ENCODE data around the gene TLR6.

TLR6 gene

GRCh38 chr4:38868059-38868960 is 11.7 kb upstream of the TLR6 start:
- DNase-seq: no peak

DNA sequence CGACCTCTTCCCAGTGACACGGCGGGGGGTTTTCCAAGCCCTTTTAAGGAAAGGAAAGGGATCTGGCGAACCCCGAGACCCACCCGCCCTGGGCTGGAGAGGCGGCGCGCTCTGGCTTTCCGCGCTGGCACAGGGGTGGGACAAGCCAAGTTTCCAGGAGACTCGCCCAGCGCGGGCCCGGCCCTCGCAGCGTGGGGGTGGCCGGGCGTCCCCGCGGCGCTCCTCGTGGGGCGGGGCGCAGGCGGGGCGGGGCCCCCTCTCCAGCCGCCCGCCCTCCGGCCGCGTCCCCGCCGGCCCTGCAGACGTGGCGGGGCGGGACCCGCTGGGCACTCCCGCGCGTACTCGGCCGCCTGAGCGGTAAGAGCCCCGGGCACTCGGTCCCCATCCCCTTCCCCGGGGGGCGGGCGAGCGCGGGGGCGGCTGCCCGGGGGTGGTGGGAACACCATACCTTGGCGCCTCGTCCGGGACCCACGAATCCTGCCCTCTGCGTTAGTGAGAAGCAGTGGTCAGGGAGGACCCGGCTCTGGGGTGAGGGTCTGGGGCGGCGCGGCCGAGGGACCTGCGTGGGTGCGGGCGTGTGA is 11.0 kb upstream of the TLR6 start, which contains the start of gene FAM114A1:
Gene FAM114A1 (plus strand): TSS at position 329 of the 581 bp plus-strand sequence. CDS start 10,273 bp downstream, outside the sequence.
- DNase-seq: peak; percentile 6

DNA sequence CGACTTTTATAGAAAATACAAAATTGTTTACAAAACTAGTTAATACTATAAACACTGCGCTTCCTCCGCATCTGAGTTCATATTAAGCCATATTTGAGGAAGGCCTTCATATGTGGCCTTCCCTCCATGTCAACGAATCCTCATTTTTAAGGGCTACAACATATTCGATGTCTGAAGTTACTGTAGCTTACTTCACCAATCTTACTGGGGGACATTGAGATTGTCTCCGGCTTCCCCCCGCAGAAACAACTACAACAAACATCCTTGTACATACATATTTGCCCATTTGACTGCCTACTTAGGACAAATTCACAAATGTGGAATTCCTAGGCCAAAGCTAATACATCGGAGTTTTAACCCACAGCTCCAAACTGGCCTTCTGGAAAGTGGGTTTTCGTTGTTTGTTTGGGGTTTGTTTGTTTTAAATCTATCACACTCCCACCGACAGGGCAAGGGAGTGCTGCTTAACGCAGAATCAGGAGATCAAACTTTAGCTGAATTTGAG is 10.4 kb upstream of the TLR6 start:
- DNase-seq: no peak

DNA sequence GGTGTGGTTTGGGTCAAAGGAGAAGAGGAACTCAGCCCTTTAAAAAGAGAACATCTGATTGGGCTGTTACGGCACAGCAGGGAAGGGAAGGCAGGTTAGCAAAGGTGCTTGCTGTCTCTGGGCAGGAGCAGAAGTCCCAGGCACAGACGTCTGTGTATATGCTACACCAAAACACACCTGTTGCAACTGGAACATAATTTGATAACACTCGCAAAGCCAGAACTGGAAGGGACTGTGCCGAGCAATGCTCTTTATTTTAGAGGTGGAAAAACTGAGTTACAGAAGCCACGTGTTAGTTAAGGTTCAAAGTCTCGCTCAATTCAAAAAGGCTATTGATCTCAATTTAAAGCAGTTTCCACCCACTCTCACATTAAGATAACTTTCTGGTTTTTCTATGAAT is 8.8 kb upstream of the TLR6 start:
- DNase-seq: no peak

DNA sequence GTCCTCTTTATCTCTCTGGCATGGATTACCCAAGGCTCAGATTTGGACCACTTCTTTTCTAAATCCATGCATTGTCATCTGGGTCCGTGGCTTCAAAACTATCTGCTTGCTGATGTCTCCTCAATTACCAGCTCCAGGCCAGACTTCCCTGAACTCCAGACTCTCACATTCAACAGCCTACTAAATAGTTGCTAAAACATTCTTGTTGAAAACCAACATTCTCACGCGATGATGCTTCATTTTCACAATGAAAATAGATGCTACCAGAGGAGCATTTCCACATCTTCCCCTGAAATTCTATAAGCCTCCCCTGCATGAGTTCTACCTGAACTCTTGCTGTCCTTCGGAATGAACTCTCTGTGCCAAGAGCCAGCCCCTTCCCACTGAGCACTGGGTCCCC is 5.2 kb upstream of the TLR6 start:
- no peak for DNase-seq

DNA sequence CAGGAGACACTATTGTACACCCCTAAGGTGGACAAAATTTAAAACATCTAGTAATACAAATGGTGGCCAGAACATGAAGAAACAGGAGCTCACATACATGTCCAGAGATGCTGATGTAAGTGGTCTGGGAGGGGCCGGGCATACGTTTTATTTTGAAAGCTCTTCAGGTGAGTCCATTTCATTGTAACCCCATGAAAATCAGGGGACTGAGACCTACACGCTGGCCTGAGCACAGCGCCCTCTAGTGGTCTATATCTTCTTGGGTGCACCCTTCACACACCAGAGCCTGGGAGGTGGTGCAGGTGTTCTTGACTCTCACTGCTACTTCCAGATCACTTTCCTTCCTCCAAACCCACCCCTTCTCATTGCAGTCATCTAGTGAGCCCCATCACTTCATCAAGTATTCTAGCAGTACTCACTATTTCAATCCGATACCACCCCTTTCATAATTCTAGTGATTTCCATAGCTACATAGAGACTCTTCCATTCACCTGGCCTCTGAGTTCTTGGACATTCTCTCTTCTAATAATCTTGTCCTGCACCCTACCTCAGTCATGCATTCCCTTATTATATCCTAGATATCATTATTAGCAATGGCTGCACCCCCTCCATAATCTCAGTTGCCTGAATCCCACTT is 4.3 kb upstream of the TLR6 start:
- DNase-seq: peak; percentile 64

DNA sequence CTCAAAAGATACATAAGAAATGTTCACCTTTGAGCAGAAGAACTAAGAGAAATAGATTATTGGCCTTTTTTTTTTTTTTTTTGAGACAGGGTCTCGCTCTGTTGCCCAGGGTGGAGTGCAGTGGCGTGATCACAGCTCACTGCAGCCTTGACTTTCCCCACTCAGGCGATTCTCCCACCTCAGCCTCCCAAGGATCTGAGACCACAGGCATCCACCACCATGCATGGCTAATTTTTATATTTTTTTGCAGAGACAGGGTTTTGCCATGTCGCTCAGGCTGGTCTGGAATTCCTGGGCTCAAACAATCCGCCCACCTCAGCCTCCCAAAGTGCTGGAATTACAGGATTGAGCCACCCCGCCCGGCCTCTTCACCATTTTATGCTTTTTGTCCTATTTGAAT is 2.9 kb upstream of the TLR6 start:
- DNase-seq: no peak

GRCh38 chr4:38858097-38858420 is 1.4 kb upstream of the TLR6 start:
- no peak for DNase-seq

DNA sequence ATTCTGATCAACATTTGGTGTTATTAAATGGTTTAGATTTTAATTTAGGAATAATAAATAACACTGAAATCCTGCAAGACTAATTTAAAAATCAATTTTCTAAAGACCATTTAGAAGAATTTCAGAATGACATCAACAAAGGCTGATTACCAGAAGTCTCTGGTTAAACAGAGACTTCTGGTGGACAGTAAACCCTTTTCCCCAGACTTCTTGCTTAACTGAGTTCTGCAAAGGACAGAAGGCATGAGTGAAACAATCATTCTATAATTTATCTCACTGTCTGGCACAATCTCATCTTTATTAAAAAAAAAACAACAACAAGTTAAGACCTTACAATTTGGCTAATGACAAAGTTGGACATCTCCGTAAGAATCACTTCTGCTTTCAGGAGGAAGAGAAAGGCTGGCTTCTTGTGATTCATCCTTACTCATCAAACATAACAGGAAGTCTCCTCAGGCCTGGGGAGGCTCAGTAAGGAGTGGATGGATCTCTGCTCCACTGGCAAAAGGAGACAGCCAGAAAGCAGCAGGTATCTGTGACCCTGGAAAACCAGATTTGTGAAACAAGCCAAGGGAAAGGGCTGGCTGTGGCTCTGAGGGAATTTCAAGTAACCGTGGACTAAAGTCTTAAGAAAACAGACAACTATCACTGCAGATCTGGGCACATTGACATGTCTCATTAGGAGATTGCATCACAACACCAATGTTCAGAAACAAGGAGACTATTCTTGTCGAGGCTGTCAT is 908 bp upstream of the TLR6 start:
- no peak for DNase-seq

- DNase-seq: no peak
Measured at GRCh38 chr4:38856046-38856445, 571 bp downstream of the TLR6 start.

DNA sequence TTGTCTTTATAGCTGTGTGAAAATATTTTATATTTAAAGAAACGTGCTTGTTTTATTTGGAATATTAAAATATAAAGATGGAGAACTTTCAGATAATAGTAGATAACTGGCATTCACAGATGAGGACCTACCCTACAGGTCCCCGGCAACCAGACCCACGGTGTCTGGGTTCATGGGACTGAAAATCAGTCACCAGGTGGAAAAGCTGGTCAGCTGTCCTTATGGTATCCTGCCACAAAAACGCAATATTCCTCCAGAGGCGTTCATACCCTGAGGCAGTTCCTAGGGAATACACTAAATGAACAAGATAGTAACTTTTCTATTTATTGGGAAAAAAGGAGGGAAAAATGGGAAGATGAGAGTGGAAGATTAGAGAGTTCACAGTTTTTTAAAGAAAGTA is 1.2 kb downstream of the TLR6 start:
- no peak for DNase-seq

- DNase-seq: no peak
Measured at GRCh38 chr4:38846015-38846414, 10.6 kb downstream of the TLR6 start.

- no peak for DNase-seq
Measured at GRCh38 chr4:38842994-38843393, 13.6 kb downstream of the TLR6 start.

DNA sequence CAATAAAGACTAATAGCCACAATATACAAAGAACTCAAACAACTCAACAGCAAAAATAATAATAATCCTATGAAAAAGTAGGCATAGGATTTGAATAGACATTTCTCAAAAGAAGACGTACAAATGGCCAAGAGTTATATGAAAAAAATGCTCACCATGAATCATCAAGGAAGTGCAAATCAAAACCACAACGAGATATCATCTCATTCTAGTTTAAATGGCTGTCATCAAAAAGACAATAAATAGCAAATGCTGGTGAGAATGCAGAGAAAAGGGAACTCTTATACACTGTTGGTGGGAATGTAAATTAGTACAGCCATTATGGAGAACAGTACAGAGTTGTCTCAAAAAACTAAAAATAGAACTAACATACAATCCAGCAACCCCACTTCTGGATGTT is 18.8 kb downstream of the TLR6 start:
- DNase-seq: no peak

DNA sequence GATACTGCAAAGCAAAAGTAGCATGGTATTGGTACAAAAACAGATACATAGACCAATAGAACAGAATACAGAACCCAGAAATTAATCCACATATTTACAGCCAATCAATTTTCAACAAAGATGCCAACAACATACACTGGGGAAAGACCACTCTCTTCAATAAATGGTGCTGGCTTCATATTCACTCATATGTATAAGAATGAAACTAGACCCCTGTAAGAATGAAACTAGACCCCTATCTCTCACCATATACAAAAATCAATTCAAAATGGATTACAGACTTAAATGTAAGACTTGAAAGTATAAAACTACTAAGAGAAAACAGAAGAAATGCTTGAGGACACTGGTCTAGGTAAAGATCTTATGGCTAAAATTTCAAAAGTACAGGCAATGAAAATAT is 19.3 kb downstream of the TLR6 start:
- DNase-seq: no peak

DNA sequence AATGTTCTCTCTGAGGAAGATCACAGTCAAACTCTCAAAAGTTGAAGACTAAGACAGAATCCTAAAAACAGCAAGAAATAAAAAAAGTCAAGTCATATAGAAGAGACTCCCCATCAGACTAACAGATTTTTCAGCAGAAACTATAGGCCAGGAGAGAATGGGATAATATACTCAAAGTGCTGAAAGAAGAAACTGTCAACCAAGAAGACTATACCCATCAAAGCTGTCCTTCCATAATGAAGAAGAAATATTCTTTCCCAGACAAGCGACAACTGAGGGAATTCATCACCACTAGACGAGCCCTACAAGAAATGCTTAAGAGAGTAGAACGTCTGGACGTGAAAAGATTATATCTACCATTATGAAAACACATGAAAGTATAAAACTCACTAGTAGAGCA is 22.0 kb downstream of the TLR6 start:
- no peak for DNase-seq

GRCh38 chr4:38832624-38833528 is 23.7 kb downstream of the TLR6 start:
- no peak for DNase-seq

DNA sequence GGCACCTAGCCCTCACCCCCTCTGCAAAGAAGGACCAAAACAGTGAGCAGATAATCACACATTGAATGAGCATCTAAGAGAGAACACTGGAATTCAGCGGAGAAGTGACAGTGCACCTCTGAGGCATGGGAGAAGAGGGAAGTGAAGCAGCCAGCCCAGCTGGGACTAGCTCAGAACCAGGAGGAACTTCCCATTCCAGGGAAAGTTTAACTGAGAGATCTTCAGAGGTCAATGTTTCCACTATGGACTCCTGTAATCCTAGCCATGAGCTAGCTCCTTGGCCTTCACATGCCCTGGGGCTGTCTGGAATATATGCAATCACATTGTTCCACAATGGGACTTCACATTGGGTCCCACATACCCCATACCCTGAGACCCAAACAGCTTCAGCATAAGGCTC is 24.4 kb downstream of the TLR6 start:
- no peak for DNase-seq

GRCh38 chr4:38831653-38832052 is 25.0 kb downstream of the TLR6 start:
- DNase-seq: no peak

DNA sequence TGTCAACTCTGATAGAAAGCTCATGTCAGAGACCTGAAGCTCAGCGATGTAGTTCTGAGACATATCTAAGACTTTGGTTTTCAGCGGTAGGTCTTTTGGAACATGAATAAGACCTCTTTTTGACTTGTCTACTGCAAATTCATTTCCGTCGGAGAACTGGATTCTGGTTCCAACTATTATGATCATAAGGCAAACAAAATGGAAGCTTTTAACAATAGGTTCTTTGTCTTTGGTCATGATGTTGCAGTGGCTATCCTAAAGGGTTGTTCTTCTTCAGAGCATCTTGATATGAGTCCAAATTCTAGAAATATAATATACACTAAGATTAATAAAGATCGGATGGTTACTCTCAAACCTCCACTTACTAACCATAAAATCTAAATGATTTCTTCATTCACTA is 27.4 kb downstream of the TLR6 start:
- no peak for DNase-seq

DNA sequence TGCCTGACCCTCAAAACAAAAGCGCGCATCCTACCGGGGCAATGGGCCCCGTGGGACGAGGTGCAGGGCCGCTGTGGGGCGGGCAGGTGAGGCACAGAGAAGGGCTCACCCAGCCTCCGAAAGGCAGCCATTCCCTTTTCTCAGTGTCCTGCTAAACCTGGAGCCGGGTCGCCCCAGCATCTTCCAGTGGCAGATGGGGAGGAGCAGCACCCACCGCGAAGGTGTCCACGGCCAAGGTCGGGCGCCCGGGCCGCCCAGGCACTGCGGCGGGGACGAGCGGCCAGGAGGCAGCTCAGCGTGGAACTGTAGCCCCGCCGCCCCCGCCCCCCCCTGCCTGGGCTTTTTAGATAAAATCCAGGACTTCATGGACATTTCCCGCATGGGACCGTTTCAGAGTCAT is 32.9 kb downstream of the TLR6 start:
- no peak for DNase-seq

GRCh38 chr4:38822748-38823303 is 33.8 kb downstream of the TLR6 start:
- no peak for DNase-seq
